IMR-90 (cell line): Measurements from ENCODE around the gene KBTBD12. TPM values are rescaled to one million over a fixed set of nuclear protein-coding genes. Genes with fewer than 3 reads are reported as not detected.

Experiments
- ATAC-seq: fragments of 200-7000 bp; cut with Tn5 transposase; 2 replicates; pipeline ENCODE4 v1.9.1; 2020; ENCODE audit warnings: low read depth, mild to moderate bottlenecking, moderate library complexity
- BruUV-seq: library from RNA; stranded (reverse); fragments of 400-500 nt; replicated peaks from 2 replicates; lab custom pipeline; 2021; lab: Mats Ljungman, UMichigan
- CTCF ChIA-PET: fragments of 300-600 bp; formaldehyde crosslinking; extraction: SDS; loops from one replicate; lab custom pipeline; 2021; ENCODE audit warnings: antibody characterized with exemption; lab: Yijun Ruan, JAX
- POLR2A ChIA-PET: fragments of 300-600 bp; sonication (Branson Sonifier 250); formaldehyde crosslinking; loops from one replicate; lab custom pipeline; 2022; ENCODE audit warnings: antibody characterized with exemption; ENCODE audit not compliant: unreplicated experiment; lab: Charles Lee
- DNase-seq: peaks from one replicate; pipeline ENCODE4 v3.0.0; 2013
- H2AFZ ChIP-seq: replicated peaks from 2 replicates; pipeline ENCODE3; 2013; ENCODE audit warnings: low read length, mild to moderate bottlenecking; ENCODE audit not compliant: poor library complexity
- H2AK5ac ChIP-seq: 2 replicates; pipeline ENCODE4 v1.6.1; 2013; ENCODE audit warnings: low read depth, low read length, inconsistent platforms
- H2AK9ac ChIP-seq: replicated peaks from 2 replicates; pipeline ENCODE3; 2013; ENCODE audit warnings: mild to moderate bottlenecking, low read depth, low read length, moderate library complexity; ENCODE audit not compliant: poor library complexity
- H2BK120ac ChIP-seq: 2 replicates; pipeline ENCODE4 v1.6.1; 2013; ENCODE audit warnings: low read depth, low read length, inconsistent platforms
- H2BK15ac ChIP-seq: 3 replicates; pipeline ENCODE4 v1.6.1; 2013; ENCODE audit warnings: low read depth, low read length, inconsistent platforms
- H2BK20ac ChIP-seq: 2 replicates; pipeline ENCODE4 v1.6.1; 2013; ENCODE audit warnings: low read depth, mild to moderate bottlenecking, inconsistent platforms, low read length, moderate library complexity
- H2BK5ac ChIP-seq: 2 replicates; pipeline ENCODE4 v1.6.1; 2013; ENCODE audit warnings: mild to moderate bottlenecking, low read depth, low read length, inconsistent platforms; ENCODE audit not compliant: poor library complexity, severe bottlenecking
- H3K14ac ChIP-seq: replicated peaks from 2 replicates; pipeline ENCODE4 v1.6.1; 2013; ENCODE audit warnings: low read depth, low read length, inconsistent platforms
- H3K18ac ChIP-seq: 2 replicates; pipeline ENCODE4 v1.6.1; 2013; ENCODE audit warnings: low read depth, low read length, control low read depth
- H3K23ac ChIP-seq: 2 replicates; pipeline ENCODE4 v1.6.1; 2013; ENCODE audit warnings: low read depth, low read length, inconsistent platforms
- H3K27ac ChIP-seq: 2 replicates; pipeline ENCODE4 v1.5.1; 2013; ENCODE audit warnings: mild to moderate bottlenecking, control low read depth, low read length; ENCODE audit not compliant: insufficient read depth
- H3K27me3 ChIP-seq: 2 replicates; pipeline ENCODE4 v1.6.1; 2013; ENCODE audit warnings: low read length; ENCODE audit not compliant: control insufficient read depth, insufficient read depth
- H3K36me3 ChIP-seq: 2 replicates; pipeline ENCODE4 v1.6.1; 2013; ENCODE audit warnings: low read length, mixed read lengths; ENCODE audit not compliant: control insufficient read depth, insufficient read depth
- H3K4ac ChIP-seq: 2 replicates; pipeline ENCODE4 v1.6.1; 2013; ENCODE audit warnings: low read depth, low read length, inconsistent platforms
- H3K4me1 ChIP-seq: 2 replicates; pipeline ENCODE4 v1.6.1; 2013; ENCODE audit warnings: low read length, mixed read lengths; ENCODE audit not compliant: control insufficient read depth, insufficient read depth
- H3K4me2 ChIP-seq: 2 replicates; pipeline ENCODE4 v1.6.1; 2013; ENCODE audit warnings: low read depth, mild to moderate bottlenecking, control low read depth, low read length, moderate library complexity
- H3K4me3 ChIP-seq: 2 replicates; pipeline ENCODE4 v1.5.1; 2013; ENCODE audit warnings: low read depth, mild to moderate bottlenecking, control low read depth, low read length, moderate library complexity; ENCODE audit not compliant: insufficient read depth
- H3K56ac ChIP-seq: 2 replicates; pipeline ENCODE4 v1.6.1; 2013; ENCODE audit warnings: low read length, inconsistent platforms; ENCODE audit not compliant: insufficient read depth; ENCODE audit errors: extremely low read depth
- H3K79me1 ChIP-seq, 2 experiments: 2 replicates each; pipeline ENCODE4 v1.6.1; 2013; ENCODE audit warnings: low read length in 2 of 2, inconsistent platforms in 1 of 2, low read depth in 1 of 2
- H3K9ac ChIP-seq: 2 replicates; pipeline ENCODE4 v1.6.1; 2013; ENCODE audit warnings: low read depth, low read length, control low read depth
- H3K9me1 ChIP-seq: 2 replicates; pipeline ENCODE4 v1.6.1; 2013; ENCODE audit warnings: low read length, inconsistent platforms; ENCODE audit not compliant: insufficient read depth
- H3K9me3 ChIP-seq: 2 replicates; pipeline ENCODE4 v1.6.1; 2013; ENCODE audit warnings: low read length; ENCODE audit not compliant: control insufficient read depth, insufficient read depth
- H4K20me1 ChIP-seq: 2 replicates; pipeline ENCODE4 v1.6.1; 2013; ENCODE audit warnings: low read length, inconsistent platforms; ENCODE audit not compliant: insufficient read depth
- H4K5ac ChIP-seq: 2 replicates; pipeline ENCODE4 v1.6.1; 2013; ENCODE audit warnings: mild to moderate bottlenecking, low read depth, low read length, control low read depth
- H4K8ac ChIP-seq, 2 experiments: 2 replicates each; pipeline ENCODE4 v1.6.1; 2013; ENCODE audit warnings: low read depth in 2 of 2, low read length in 2 of 2, control low read depth in 1 of 2, inconsistent platforms in 1 of 2
- H4K91ac ChIP-seq: 2 replicates; pipeline ENCODE4 v1.6.1; 2013; ENCODE audit warnings: low read depth, low read length, inconsistent platforms; ENCODE audit not compliant: insufficient read depth
- BHLHE40 ChIP-seq: fragments of 150-350 bp; IDR thresholded peaks from 2 replicates; pipeline ENCODE4 v1.6.1; 2016; ENCODE audit warnings: mild to moderate bottlenecking, low read depth, low read length
- dilution Hi-C: fragments of 300-500 bp; cut with HindIII; formaldehyde crosslinking; loops from one replicate; pipeline ENCODE4 v1.14.3; 2018; ENCODE audit warnings: low sequenced_read_pairs; ENCODE audit not compliant: unreplicated experiment
- in situ Hi-C: fragments of 300-500 bp; cut with MboI; formaldehyde crosslinking; loops from 3 replicates; pipeline ENCODE4 v1.14.3; 2019; ENCODE audit warnings: low sequenced_read_pairs, inconsistent platforms, mixed read lengths
- intact Hi-C: fragments of 100-400 bp; cut with micrococcal nuclease; formaldehyde crosslinking; loops from 2 replicates; pipeline ENCODE4 v1.10.0; 2022
- polyA plus RNA-seq, 3 experiments: library from polyadenylated mRNA; depleted of rRNA; stranded (reverse); fragments of >200 nt; gene quantifications; 2 replicates each; pipeline ENCODE4 v1.2.3, GENCODE V29; 2012; ENCODE audit warnings: low replicate concordance in 1 of 3
- total RNA-seq: library from RNA; depleted of rRNA; stranded (reverse); fragments of >200 nt; gene quantifications from 2 replicates; pipeline ENCODE4 v1.2.3, GENCODE V29; 2012

Gene KBTBD12
- total and polyA plus RNA-seq, 2 of the 4 experiments (the other 2 are of a cell fraction), result not detected

DNA sequence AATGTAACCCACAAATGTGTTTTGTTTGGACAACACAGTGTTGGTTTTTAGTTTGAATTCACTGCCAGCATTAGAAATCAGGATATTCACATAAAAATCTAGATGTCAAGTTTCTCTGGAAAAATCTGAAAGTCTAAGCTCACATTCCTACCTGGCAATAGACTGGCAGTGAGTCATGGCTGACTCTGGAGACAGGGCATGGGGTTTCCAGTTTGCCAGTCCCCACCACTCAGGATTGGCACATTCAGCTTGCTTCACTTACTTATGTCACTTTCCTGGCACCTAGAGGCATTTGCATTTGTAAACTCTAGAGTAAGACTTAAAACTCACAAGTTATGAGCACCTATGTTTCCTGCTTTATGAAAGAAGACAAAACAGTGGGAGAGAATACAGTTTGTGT is 118.1 kb downstream of the KBTBD12 start:
- H3K14ac ChIP-seq, result no peak overlapping the region
- H4K20me1 ChIP-seq, result no peaks in the 10 kb centered on the region
- no peak overlapping the region for H3K4me2 ChIP-seq
- no peaks in the 10 kb centered on the region for H3K9me3 ChIP-seq
- H3K4ac ChIP-seq, result no peak overlapping the region
- no peak overlapping the region for H4K5ac ChIP-seq
- in situ Hi-C loops (no loop called here), intact Hi-C loops (no loop called here), dilution Hi-C loops (no loop called here)
- no peaks in the 10 kb centered on the region for H3K9me1 ChIP-seq
- H2AK5ac ChIP-seq, result no peak overlapping the region
- no peak overlapping the region for H2BK15ac ChIP-seq
- H3K23ac ChIP-seq, result no peak overlapping the region
- H3K4me1 ChIP-seq, result no peaks in the 10 kb centered on the region
- no peak overlapping the region for H2BK5ac ChIP-seq
- no peak overlapping the region for H3K4me3 ChIP-seq
- H3K27ac ChIP-seq, result no peak overlapping the region
- CTCF ChIA-PET, result no interaction called here
- no peaks in the 10 kb centered on the region for H3K36me3 ChIP-seq
- H3K9ac ChIP-seq, result no peak overlapping the region
- H3K27me3 ChIP-seq, result peaks cover 29% of the 10 kb centered on the region
- H2BK120ac ChIP-seq, result no peak overlapping the region
- no peak for TF ChIP-seq BHLHE40
- POLR2A ChIA-PET, result no interaction called here
- no peak for DNase-seq
- H3K18ac ChIP-seq, result no peak overlapping the region
- no peak for ATAC-seq
- H2AK9ac ChIP-seq, result no peak overlapping the region
- no peak overlapping the region for H3K56ac ChIP-seq
- no peak overlapping the region for H4K91ac ChIP-seq
- H2AFZ ChIP-seq, result no peak overlapping the region
- BruUV-seq, result no TSS peak
- H2BK20ac ChIP-seq, result no peak overlapping the region
- no peaks in the 10 kb centered on the region for H3K79me1 ChIP-seq
- no peak overlapping the region for H4K8ac ChIP-seq
